ENCODE results near the gene GTF2IRD1.

GTF2IRD1 gene

GRCh38 chr7:74474271-74474865 lies 20.7 kb downstream of the GTF2IRD1 start:
- H3K4me3 ChIP-seq (ENCODE audit: insufficient read length, low read depth) = no peak overlapping the region
- TF ChIP-seq YY1 (IDR thresholded peaks at IDR 0.05; ENCODE audit: insufficient read depth, insufficient read length) (no peak), SUZ12 (IDR thresholded peaks at IDR 0.05; ENCODE audit: extremely low read depth, insufficient read depth, insufficient read length) (no peak), ZNF274 (IDR thresholded peaks at IDR 0.05; ENCODE audit: low read depth, low read length) (no peak)
- peaks cover 3% of the 10 kb centered on the region for H3K4me1 ChIP-seq (ENCODE audit: insufficient read depth, insufficient read length)
- no peak overlapping the region for H3K9ac ChIP-seq (ENCODE audit: insufficient read length, low read depth)
- no peaks in the 10 kb centered on the region for H3K27me3 ChIP-seq (ENCODE audit: insufficient read depth, insufficient read length)
- H3K36me3 ChIP-seq (ENCODE audit: insufficient read depth, insufficient read length, low read length) = peaks cover 5% of the 10 kb centered on the region
- H3K9me3 ChIP-seq (ENCODE audit: insufficient read depth, low read length) = no peaks in the 10 kb centered on the region
- no peak for DNase-seq (ENCODE audit: low read depth, low spot score)

GRCh38 chr7:74475243-74475986 lies 21.7 kb downstream of the GTF2IRD1 start:
- Histone ChIP-seq H3K4me3 (ENCODE audit: insufficient read length, low read depth) (no peak overlapping the region), H3K9me3 (ENCODE audit: insufficient read depth, low read length) (no peaks in the 10 kb centered on the region), H3K36me3 (ENCODE audit: insufficient read depth, insufficient read length, low read length) (peaks cover 5% of the 10 kb centered on the region), H3K9ac (ENCODE audit: insufficient read length, low read depth) (no peak overlapping the region), H3K27me3 (ENCODE audit: insufficient read depth, insufficient read length) (no peaks in the 10 kb centered on the region), H3K4me1 (ENCODE audit: insufficient read depth, insufficient read length) (peaks cover 7% of the 10 kb centered on the region)
- TF ChIP-seq YY1 (IDR thresholded peaks at IDR 0.05; ENCODE audit: insufficient read depth, insufficient read length) (no peak), ZNF274 (IDR thresholded peaks at IDR 0.05; ENCODE audit: low read depth, low read length) (no peak), SUZ12 (IDR thresholded peaks at IDR 0.05; ENCODE audit: extremely low read depth, insufficient read depth, insufficient read length) (no peak)
- no peak for DNase-seq (ENCODE audit: low read depth, low spot score)

- Histone ChIP-seq H3K9me3 (ENCODE audit: insufficient read depth, low read length) (no peaks in the 10 kb centered on the region), H3K36me3 (ENCODE audit: insufficient read depth, insufficient read length, low read length) (peaks cover 5% of the 10 kb centered on the region), H3K27me3 (ENCODE audit: insufficient read depth, insufficient read length) (no peaks in the 10 kb centered on the region), H3K4me3 (ENCODE audit: insufficient read length, low read depth) (no peak overlapping the region), H3K4me1 (ENCODE audit: insufficient read depth, insufficient read length) (peaks cover 10% of the 10 kb centered on the region), H3K9ac (ENCODE audit: insufficient read length, low read depth) (no peak overlapping the region)
- TF ChIP-seq YY1 (IDR thresholded peaks at IDR 0.05; ENCODE audit: insufficient read depth, insufficient read length) (no peak), SUZ12 (IDR thresholded peaks at IDR 0.05; ENCODE audit: extremely low read depth, insufficient read depth, insufficient read length) (no peak), ZNF274 (IDR thresholded peaks at IDR 0.05; ENCODE audit: low read depth, low read length) (no peak)
- no peak for DNase-seq (ENCODE audit: low read depth, low spot score)
Measured at GRCh38 chr7:74475987-74476350, 22.3 kb downstream of the GTF2IRD1 start.

GRCh38 chr7:74476626-74477025 lies 22.9 kb downstream of the GTF2IRD1 start:
- no peak for DNase-seq (ENCODE audit: low read depth, low spot score)
- Histone ChIP-seq H3K9ac (ENCODE audit: insufficient read length, low read depth) (no peak overlapping the region), H3K4me3 (ENCODE audit: insufficient read length, low read depth) (no peak overlapping the region), H3K9me3 (ENCODE audit: insufficient read depth, low read length) (no peaks in the 10 kb centered on the region), H3K4me1 (ENCODE audit: insufficient read depth, insufficient read length) (peaks cover 10% of the 10 kb centered on the region), H3K36me3 (ENCODE audit: insufficient read depth, insufficient read length, low read length) (peaks cover 5% of the 10 kb centered on the region), H3K27me3 (ENCODE audit: insufficient read depth, insufficient read length) (no peaks in the 10 kb centered on the region)
- no peak for TF ChIP-seq YY1 (IDR thresholded peaks at IDR 0.05; ENCODE audit: insufficient read depth, insufficient read length)
- TF ChIP-seq ZNF274 (IDR thresholded peaks at IDR 0.05; ENCODE audit: low read depth, low read length) = no peak
- TF ChIP-seq SUZ12 (IDR thresholded peaks at IDR 0.05; ENCODE audit: extremely low read depth, insufficient read depth, insufficient read length) = no peak

- Histone ChIP-seq H3K4me3 (ENCODE audit: insufficient read length, low read depth) (no peak overlapping the region), H3K9ac (ENCODE audit: insufficient read length, low read depth) (no peak overlapping the region), H3K4me1 (ENCODE audit: insufficient read depth, insufficient read length) (peaks cover 7% of the 10 kb centered on the region), H3K9me3 (ENCODE audit: insufficient read depth, low read length) (no peaks in the 10 kb centered on the region), H3K36me3 (ENCODE audit: insufficient read depth, insufficient read length, low read length) (no peaks in the 10 kb centered on the region), H3K27me3 (ENCODE audit: insufficient read depth, insufficient read length) (no peaks in the 10 kb centered on the region)
- no peak for TF ChIP-seq ZNF274 (IDR thresholded peaks at IDR 0.05; ENCODE audit: low read depth, low read length)
- no peak for TF ChIP-seq YY1 (IDR thresholded peaks at IDR 0.05; ENCODE audit: insufficient read depth, insufficient read length)
- no peak for TF ChIP-seq SUZ12 (IDR thresholded peaks at IDR 0.05; ENCODE audit: extremely low read depth, insufficient read depth, insufficient read length)
- DNase-seq (ENCODE audit: low read depth, low spot score) = no peak
Measured at GRCh38 chr7:74478671-74479065, 25.0 kb downstream of the GTF2IRD1 start.

GRCh38 chr7:74479066-74479781 lies 25.5 kb downstream of the GTF2IRD1 start:
- Histone ChIP-seq H3K9me3 (ENCODE audit: insufficient read depth, low read length) (no peaks in the 10 kb centered on the region), H3K36me3 (ENCODE audit: insufficient read depth, insufficient read length, low read length) (no peaks in the 10 kb centered on the region), H3K9ac (ENCODE audit: insufficient read length, low read depth) (no peak overlapping the region), H3K27me3 (ENCODE audit: insufficient read depth, insufficient read length) (no peaks in the 10 kb centered on the region), H3K4me3 (ENCODE audit: insufficient read length, low read depth) (no peak overlapping the region), H3K4me1 (ENCODE audit: insufficient read depth, insufficient read length) (peaks cover 7% of the 10 kb centered on the region)
- TF ChIP-seq SUZ12 (IDR thresholded peaks at IDR 0.05; ENCODE audit: extremely low read depth, insufficient read depth, insufficient read length) (no peak), YY1 (IDR thresholded peaks at IDR 0.05; ENCODE audit: insufficient read depth, insufficient read length) (no peak), ZNF274 (IDR thresholded peaks at IDR 0.05; ENCODE audit: low read depth, low read length) (no peak)
- no peak for DNase-seq (ENCODE audit: low read depth, low spot score)
